Uterus (tissue), 4 donors: ENCODE data around the gene RANBP3. TPM values are rescaled to one million over a fixed set of nuclear protein-coding genes. Genes with fewer than 3 reads are reported as not detected.

Source experiments
- DNase-seq, 2 donors: peaks; one replicate each; pipeline ENCODE4 v3.0.0-alpha.2; 2019 to 2020
- H3K27ac ChIP-seq, 2 donors: fragments of 200-600 bp; sonication (generic); 1 replicate in 1 of 2; 2 replicates in 1 of 2; pipeline ENCODE4 v1.5.1; 2016 to 2018
- H3K27me3 ChIP-seq, 2 donors: fragments of 200-600 bp; sonication (generic); one replicate each; pipeline ENCODE4 v1.5.1; 2018 to 2019; ENCODE audit warnings: control low read depth in 1 of 2
- H3K36me3 ChIP-seq, 2 donors: fragments of 200-600 bp; sonication (generic); one replicate each; pipeline ENCODE4 v1.5.1; 2019; ENCODE audit warnings: control low read depth in 1 of 2
- H3K4me1 ChIP-seq, 2 donors: fragments of 200-600 bp; sonication (generic); one replicate each; pipeline ENCODE4 v1.5.1; 2018 to 2019; ENCODE audit warnings: control low read depth in 1 of 2
- H3K4me3 ChIP-seq, 2 donors: fragments of 200-600 bp; sonication (generic); 1 replicate in 1 of 2; 2 replicates in 1 of 2; pipeline ENCODE4 v1.5.1; 2018 to 2019; ENCODE audit warnings: mild to moderate bottlenecking in 1 of 2
- H3K9me3 ChIP-seq, 2 donors: fragments of 200-600 bp; sonication (generic); one replicate each; pipeline ENCODE4 v1.5.1; 2019; ENCODE audit warnings: control low read depth in 1 of 2
- CTCF ChIP-seq, 4 experiments: fragments of 200-600 bp in 2 of 4; fragments of 450-650 bp in 2 of 4; sonication (generic) in 2 of 4; IDR thresholded peaks; one replicate each; pipeline ENCODE4 v1.5.1; 2016 to 2019; ENCODE audit warnings: antibody characterized with exemption in 4 of 4, mild to moderate bottlenecking in 2 of 4, moderate library complexity in 1 of 4
- POLR2A ChIP-seq, 2 donors: fragments of 450-650 bp; IDR thresholded peaks; one replicate each; pipeline ENCODE4 v1.6.1; 2016; ENCODE audit warnings: antibody characterized with exemption in 2 of 2, mild to moderate bottlenecking in 1 of 2, moderate library complexity in 1 of 2
- intact Hi-C: fragments of 100-400 bp; cut with DNase I; formaldehyde crosslinking; loops from one replicate; pipeline ENCODE4 v1.15.1; 2023; ENCODE audit warnings: low total_unique reads
- total RNA-seq, 4 donors: library from RNA; depleted of rRNA in 3 of 4; stranded (reverse); fragments of >200 nt in 3 of 4; gene quantifications; one replicate each; pipeline versions ENCODE4 v1.1.0 to v1.2.4, GENCODE V29; 2014 to 2023
- donor health status: DM: yes; HTN: yes; CAD: no.

RANBP3 gene
- total RNA-seq, 4 donors from 2014 or later = 40.9 to 98.1 (median 48.5) TPM

GRCh38 chr19:5903624-5904351, 74.2 kb downstream of the RANBP3 start, which contains the start of gene NDUFA11:
Gene NDUFA11 (minus strand): TSS chr19:5903790. CDS start chr19:5903708, 82 bp downstream.
- peak; percentile 55 to 77 for TF ChIP-seq POLR2A (IDR thresholded peaks at IDR 0.05)
- TF ChIP-seq CTCF (IDR thresholded peaks at IDR 0.05) = peak in 1 of 4 experiments; percentile 21
- Histone ChIP-seq H3K4me3 (peak within 1 kb of the TSS; percentile 64 to 88), H3K4me1 (peaks cover 0 to 14% of the 10 kb centered on the region in 2 donors), H3K36me3 (no peaks in the 10 kb centered on the region), H3K9me3 (no peaks in the 10 kb centered on the region), H3K27ac (peak within 1 kb of the TSS; percentile 91), H3K27me3 (no peaks in the 10 kb centered on the region)
- DNase-seq = peak; percentile 99 to 100
- intact Hi-C loops = no loop called here

GRCh38 chr19:5903056-5903623, 74.8 kb downstream of the RANBP3 start:
- Histone ChIP-seq H3K4me3 (peak overlapping the region; percentile 64 to 88), H3K27me3 (no peaks in the 10 kb centered on the region), H3K36me3 (no peaks in the 10 kb centered on the region), H3K27ac (peak overlapping the region; percentile 91), H3K9me3 (no peaks in the 10 kb centered on the region), H3K4me1 (peaks cover 0 to 14% of the 10 kb centered on the region in 2 donors)
- intact Hi-C loops = no loop called here
- no peak for TF ChIP-seq POLR2A (IDR thresholded peaks at IDR 0.05)
- DNase-seq = peak in 1 of 2 donors; percentile 48

GRCh38 chr19:5900976-5901375, 77.0 kb downstream of the RANBP3 start:
- Histone ChIP-seq H3K36me3 (no peaks in the 10 kb centered on the region), H3K9me3 (no peaks in the 10 kb centered on the region), H3K27ac (no peak overlapping the region), H3K27me3 (no peaks in the 10 kb centered on the region), H3K4me3 (no peak overlapping the region), H3K4me1 (peaks cover 0 to 14% of the 10 kb centered on the region in 2 donors)
- intact Hi-C loops = no loop called here
- TF ChIP-seq POLR2A (IDR thresholded peaks at IDR 0.05) (no peak), CTCF (IDR thresholded peaks at IDR 0.05) (no peak)
- DNase-seq = no peak

- H3K36me3 ChIP-seq = no peaks in the 10 kb centered on the region
- peaks cover 0 to 9% of the 10 kb centered on the region in 2 donors for H3K4me1 ChIP-seq
- H3K4me3 ChIP-seq = no peak overlapping the region
- no peaks in the 10 kb centered on the region for H3K9me3 ChIP-seq
- TF ChIP-seq CTCF (IDR thresholded peaks at IDR 0.05) = no peak
- no peak for DNase-seq
- no peak overlapping the region for H3K27ac ChIP-seq
- no peaks in the 10 kb centered on the region for H3K27me3 ChIP-seq
- intact Hi-C loops = no loop called here
Observed at GRCh38 chr19:5899728-5900526, 78.0 kb downstream of the RANBP3 start.

- Histone ChIP-seq H3K36me3 (no peaks in the 10 kb centered on the region), H3K9me3 (no peaks in the 10 kb centered on the region), H3K4me3 (no peak overlapping the region), H3K27me3 (no peaks in the 10 kb centered on the region), H3K27ac (no peak overlapping the region), H3K4me1 (peaks cover 0 to 5% of the 10 kb centered on the region in 2 donors)
- intact Hi-C loops = no loop called here
- TF ChIP-seq CTCF (IDR thresholded peaks at IDR 0.05) (no peak), POLR2A (IDR thresholded peaks at IDR 0.05) (no peak)
- DNase-seq = no peak
Observed at GRCh38 chr19:5897189-5897969, 80.6 kb downstream of the RANBP3 start.
